ENCODE measurements around the gene CFI.

CFI gene

GRCh38 chr4:109821185-109821584, 19.4 kb upstream of the CFI start:
- FAIRE-seq, result no peak
- TF ChIP-seq POU2F2 (IDR thresholded peaks at IDR 0.05; ENCODE audit: low read depth, low read length), result no peak
- TF ChIP-seq PAX5 (IDR thresholded peaks at IDR 0.05; ENCODE audit: insufficient read depth, low read length, severe bottlenecking), result no peak
- no peak for TF ChIP-seq TAF1 (IDR thresholded peaks at IDR 0.05; ENCODE audit: low read depth, low read length)
- no peak for TF ChIP-seq SPI1 (IDR thresholded peaks at IDR 0.05; ENCODE audit: low read depth, low read length)
- TF ChIP-seq POLR2AphosphoS5 (IDR thresholded peaks at IDR 0.05; ENCODE audit: low read depth, low read length), result no peak
- TF ChIP-seq POLR2A (IDR thresholded peaks at IDR 0.05; ENCODE audit: low read depth, low read length), result no peak
- DNase-seq (ENCODE audit: insufficient read length, low spot score), result no peak

GRCh38 chr4:109820563-109820962, 18.8 kb upstream of the CFI start:
- TF ChIP-seq TAF1 (IDR thresholded peaks at IDR 0.05; ENCODE audit: low read depth, low read length) (no peak), SPI1 (IDR thresholded peaks at IDR 0.05; ENCODE audit: low read depth, low read length) (no peak), POU2F2 (IDR thresholded peaks at IDR 0.05; ENCODE audit: low read depth, low read length) (no peak), PAX5 (IDR thresholded peaks at IDR 0.05; ENCODE audit: insufficient read depth, low read length, severe bottlenecking) (no peak), POLR2A (IDR thresholded peaks at IDR 0.05; ENCODE audit: low read depth, low read length) (no peak), POLR2AphosphoS5 (IDR thresholded peaks at IDR 0.05; ENCODE audit: low read depth, low read length) (no peak)
- FAIRE-seq, result no peak
- no peak for DNase-seq (ENCODE audit: insufficient read length, low spot score)

DNA sequence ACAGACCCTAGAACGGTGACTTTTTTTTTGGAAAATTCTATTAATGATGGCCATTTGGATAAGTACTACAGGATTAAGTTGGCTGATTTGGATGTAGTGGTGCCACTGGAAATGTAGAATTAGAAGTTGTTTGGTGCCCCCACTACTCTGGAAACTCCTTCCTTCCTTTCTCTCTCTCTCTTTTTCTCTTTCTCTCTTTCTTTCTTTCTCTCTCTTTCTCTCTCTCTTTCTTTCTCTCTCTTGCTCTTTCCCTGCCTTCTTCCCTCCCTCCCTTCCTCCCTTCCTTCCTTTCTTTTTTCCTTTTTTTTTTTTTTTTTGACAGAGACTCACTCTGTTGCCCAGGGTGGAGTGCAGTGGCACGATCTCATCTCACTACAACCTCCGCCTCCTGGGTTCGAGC, 16.5 kb upstream of the CFI start:
- no peak for FAIRE-seq
- TF ChIP-seq PAX5 (IDR thresholded peaks at IDR 0.05; ENCODE audit: insufficient read depth, low read length, severe bottlenecking), result no peak
- no peak for DNase-seq (ENCODE audit: insufficient read length, low spot score)

DNA sequence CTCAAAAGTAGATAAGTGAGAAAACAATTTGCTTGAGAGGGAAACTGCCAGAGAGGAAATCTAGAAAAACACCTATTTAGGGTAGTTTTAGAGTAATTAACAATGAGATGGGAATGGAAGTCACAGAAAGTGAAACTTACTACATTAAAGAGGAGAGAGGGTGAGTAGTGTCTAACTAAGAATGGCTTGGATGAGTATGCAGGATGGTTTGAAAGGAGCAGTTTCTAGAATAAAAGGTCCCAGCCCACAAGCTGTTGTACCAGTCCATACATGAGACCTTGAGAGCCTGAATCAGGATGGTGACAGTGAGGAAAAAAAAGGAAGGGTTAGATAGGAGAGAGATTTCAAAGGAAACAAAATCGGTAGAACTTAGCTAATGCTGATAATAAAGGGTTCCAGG, 15.1 kb upstream of the CFI start:
- no peak for TF ChIP-seq POU2F2 (IDR thresholded peaks at IDR 0.05; ENCODE audit: low read depth, low read length)
- TF ChIP-seq SPI1 (IDR thresholded peaks at IDR 0.05; ENCODE audit: low read depth, low read length), result no peak
- no peak for TF ChIP-seq POLR2AphosphoS5 (IDR thresholded peaks at IDR 0.05; ENCODE audit: low read depth, low read length)
- TF ChIP-seq TAF1 (IDR thresholded peaks at IDR 0.05; ENCODE audit: low read depth, low read length), result no peak
- no peak for TF ChIP-seq POLR2A (IDR thresholded peaks at IDR 0.05; ENCODE audit: low read depth, low read length)
- no peak for TF ChIP-seq PAX5 (IDR thresholded peaks at IDR 0.05; ENCODE audit: insufficient read depth, low read length, severe bottlenecking)
- DNase-seq (ENCODE audit: insufficient read length, low spot score) (no peak), FAIRE-seq (no peak)

DNA sequence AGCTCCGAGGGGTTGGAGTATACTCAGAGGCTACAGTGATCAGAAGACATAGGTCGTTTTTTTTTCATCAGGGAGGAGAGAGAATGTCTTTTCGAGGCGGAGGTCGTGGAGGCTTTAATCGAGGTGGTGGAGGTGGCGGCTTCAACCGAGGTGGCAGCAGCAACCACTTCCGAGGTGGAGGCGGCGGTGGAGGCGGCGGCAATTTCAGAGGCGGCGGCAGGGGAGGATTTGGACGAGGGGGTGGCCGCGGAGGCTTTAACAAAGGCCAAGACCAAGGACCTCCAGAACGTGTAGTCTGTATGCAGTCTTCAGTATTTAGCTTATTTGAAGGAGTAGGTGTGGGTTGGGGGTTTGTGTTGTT, 14.3 kb upstream of the CFI start:
- TF ChIP-seq POU2F2 (IDR thresholded peaks at IDR 0.05; ENCODE audit: low read depth, low read length), result no peak
- TF ChIP-seq POLR2A (IDR thresholded peaks at IDR 0.05; ENCODE audit: low read depth, low read length), result no peak
- no peak for TF ChIP-seq PAX5 (IDR thresholded peaks at IDR 0.05; ENCODE audit: insufficient read depth, low read length, severe bottlenecking)
- no peak for TF ChIP-seq TAF1 (IDR thresholded peaks at IDR 0.05; ENCODE audit: low read depth, low read length)
- TF ChIP-seq SPI1 (IDR thresholded peaks at IDR 0.05; ENCODE audit: low read depth, low read length), result no peak
- no peak for TF ChIP-seq POLR2AphosphoS5 (IDR thresholded peaks at IDR 0.05; ENCODE audit: low read depth, low read length)
- peak; percentile 6 for DNase-seq (ENCODE audit: insufficient read length, low spot score)
- no peak for FAIRE-seq

DNA sequence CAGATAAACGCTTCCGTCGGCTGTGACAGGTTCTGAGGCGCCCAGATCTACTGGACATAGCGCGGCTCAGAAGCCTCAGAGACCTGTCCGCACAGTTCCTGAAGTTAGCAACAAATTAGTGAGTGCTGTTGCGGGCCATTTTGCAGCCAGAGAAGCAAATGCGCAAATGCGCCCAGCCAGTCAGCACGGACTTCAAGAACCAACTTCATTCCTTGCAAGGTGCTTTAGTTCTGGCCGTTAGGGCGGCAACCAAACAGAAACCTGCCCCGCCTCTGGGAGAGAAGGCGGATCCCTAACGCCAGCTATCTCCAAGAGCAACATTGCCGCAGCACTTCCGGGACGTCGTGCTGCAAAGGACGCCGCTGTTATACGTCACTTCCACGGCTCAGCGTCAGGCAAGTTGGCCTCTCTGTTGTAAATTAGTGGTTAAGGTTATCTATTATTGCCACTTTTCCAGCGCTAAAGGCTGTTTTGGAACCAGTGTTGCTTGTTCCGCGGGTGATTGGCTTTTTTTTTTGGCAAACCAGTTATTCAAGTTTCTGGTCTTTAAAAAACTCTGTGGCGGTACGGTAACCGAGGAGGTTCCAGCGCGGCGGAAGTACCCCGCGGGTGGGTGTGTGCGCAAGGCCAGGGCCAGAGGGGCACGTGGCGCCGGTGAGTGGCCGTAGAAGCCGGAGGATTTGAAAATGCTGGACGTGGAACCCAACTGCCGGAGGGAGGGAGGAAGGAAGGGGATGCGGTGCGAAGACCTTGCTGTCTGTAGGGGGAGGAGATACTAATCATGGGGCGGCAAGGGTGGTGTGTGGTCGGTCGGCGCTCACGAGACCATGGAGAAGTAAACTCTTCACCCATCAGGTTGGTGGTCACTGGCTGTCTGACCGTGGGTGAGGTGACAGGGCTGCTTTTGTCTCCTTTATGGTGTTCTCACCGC, 13.6 kb upstream of the CFI start, which contains the start of gene GAR1:
TSS of gene GAR1 (plus strand) at position 612 of the 931 bp plus-strand sequence. CDS start 403 bp downstream, outside the sequence.
- FAIRE-seq (peak; percentile 98), DNase-seq (ENCODE audit: insufficient read length, low spot score) (peak; percentile 69)
- TF ChIP-seq SPI1 (IDR thresholded peaks at IDR 0.05; ENCODE audit: low read depth, low read length) (no peak), POU2F2 (IDR thresholded peaks at IDR 0.05; ENCODE audit: low read depth, low read length) (no peak), POLR2A (IDR thresholded peaks at IDR 0.05; ENCODE audit: low read depth, low read length) (peak; percentile 83), TAF1 (IDR thresholded peaks at IDR 0.05; ENCODE audit: low read depth, low read length) (peak; percentile 65; the same call in 1 of the 2 replicates), POLR2AphosphoS5 (IDR thresholded peaks at IDR 0.05; ENCODE audit: low read depth, low read length) (peak; percentile 77), PAX5 (IDR thresholded peaks at IDR 0.05; ENCODE audit: insufficient read depth, low read length, severe bottlenecking) (no peak)

DNA sequence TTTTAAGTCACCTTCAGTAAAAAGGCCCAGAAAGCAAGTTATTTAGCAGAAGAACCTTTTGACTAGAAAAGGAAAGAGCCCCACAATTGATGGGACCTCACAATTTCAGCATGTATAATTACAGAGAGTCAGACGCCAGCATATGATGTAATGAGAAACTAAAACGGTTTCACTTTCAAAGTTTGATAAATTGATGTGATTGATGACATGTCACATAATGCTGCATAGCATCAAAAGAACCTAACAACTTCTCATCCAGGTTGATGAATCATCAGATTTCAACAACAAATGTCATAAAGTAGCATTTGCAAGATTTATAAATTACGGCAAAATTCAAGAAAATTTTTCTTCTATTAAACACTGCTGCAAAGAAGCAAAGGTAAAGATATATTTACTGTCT, 9.9 kb upstream of the CFI start:
- DNase-seq (ENCODE audit: insufficient read length, low spot score), result no peak
- TF ChIP-seq TAF1 (IDR thresholded peaks at IDR 0.05; ENCODE audit: low read depth, low read length), result no peak
- no peak for TF ChIP-seq PAX5 (IDR thresholded peaks at IDR 0.05; ENCODE audit: insufficient read depth, low read length, severe bottlenecking)
- TF ChIP-seq POLR2AphosphoS5 (IDR thresholded peaks at IDR 0.05; ENCODE audit: low read depth, low read length), result no peak
- TF ChIP-seq POLR2A (IDR thresholded peaks at IDR 0.05; ENCODE audit: low read depth, low read length), result no peak
- TF ChIP-seq POU2F2 (IDR thresholded peaks at IDR 0.05; ENCODE audit: low read depth, low read length), result no peak
- no peak for TF ChIP-seq SPI1 (IDR thresholded peaks at IDR 0.05; ENCODE audit: low read depth, low read length)
- FAIRE-seq, result no peak

DNA sequence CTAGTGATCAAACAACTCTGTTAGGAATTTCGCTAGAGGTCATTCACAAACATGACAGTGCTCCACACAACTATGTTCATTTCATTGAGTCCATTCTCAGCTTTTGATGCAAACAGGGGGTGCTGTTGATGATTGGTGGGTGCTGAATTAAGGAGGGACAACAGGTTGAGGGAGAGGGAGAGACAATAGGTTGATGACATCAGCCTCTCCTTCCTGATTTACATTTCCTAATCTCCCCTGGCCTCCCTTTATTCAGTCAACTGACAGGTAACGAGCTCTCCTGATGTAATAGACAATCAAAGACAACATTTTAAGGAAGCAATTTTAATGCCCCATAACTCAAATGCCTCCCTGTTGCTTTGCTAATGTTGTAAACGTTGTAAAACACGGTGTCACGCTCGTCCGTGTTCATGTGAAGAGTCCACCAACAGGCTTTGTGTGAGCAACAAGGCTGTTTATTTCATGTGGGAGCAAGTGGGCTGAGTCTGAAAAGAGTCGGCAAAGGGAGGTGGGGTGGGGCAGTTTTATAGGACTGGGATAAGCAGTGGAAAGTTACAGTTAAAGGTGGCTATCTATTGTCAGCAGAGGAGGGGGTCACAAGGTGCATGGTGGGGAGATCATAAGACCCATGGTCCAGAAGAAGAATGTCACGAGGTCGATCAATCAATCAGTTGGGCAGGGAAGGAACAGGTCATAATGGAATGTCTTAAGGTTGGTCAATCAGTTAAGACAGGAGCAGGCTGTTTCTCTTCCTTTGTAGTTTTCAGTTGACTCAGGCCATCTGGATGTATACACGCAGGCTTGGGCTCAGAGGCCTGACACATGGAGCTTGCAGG, 9.0 kb upstream of the CFI start:
- FAIRE-seq (no peak), DNase-seq (ENCODE audit: insufficient read length, low spot score) (no peak)

DNA sequence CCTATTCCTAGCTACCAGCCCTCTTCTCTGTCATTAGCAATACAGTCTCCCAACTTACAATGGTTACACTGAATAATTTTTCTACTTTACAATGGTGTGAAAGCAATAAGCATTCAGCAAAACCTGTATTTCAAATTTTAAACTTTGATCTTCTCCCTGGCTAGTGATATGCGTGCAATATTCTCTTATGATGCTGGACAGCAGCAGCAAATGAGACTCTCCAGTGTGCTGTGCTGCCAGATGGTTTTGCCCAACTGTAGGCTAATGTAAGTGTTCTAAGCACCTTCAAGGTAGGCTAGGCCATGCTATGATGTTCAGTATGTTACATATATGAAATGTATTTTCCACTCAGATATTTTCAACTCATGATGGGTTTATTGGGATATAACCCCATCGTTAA, 7.9 kb upstream of the CFI start:
- DNase-seq (ENCODE audit: insufficient read length, low spot score), result no peak
- FAIRE-seq, result no peak
- TF ChIP-seq POU2F2 (IDR thresholded peaks at IDR 0.05; ENCODE audit: low read depth, low read length), result no peak
- no peak for TF ChIP-seq SPI1 (IDR thresholded peaks at IDR 0.05; ENCODE audit: low read depth, low read length)
- TF ChIP-seq POLR2A (IDR thresholded peaks at IDR 0.05; ENCODE audit: low read depth, low read length), result no peak
- TF ChIP-seq PAX5 (IDR thresholded peaks at IDR 0.05; ENCODE audit: insufficient read depth, low read length, severe bottlenecking), result no peak
- TF ChIP-seq POLR2AphosphoS5 (IDR thresholded peaks at IDR 0.05; ENCODE audit: low read depth, low read length), result no peak
- TF ChIP-seq TAF1 (IDR thresholded peaks at IDR 0.05; ENCODE audit: low read depth, low read length), result no peak

More for the DNA sequence above, 9.0 kb upstream of the CFI start:
- no peak for TF ChIP-seq SPI1 (IDR thresholded peaks at IDR 0.05; ENCODE audit: low read depth, low read length)
- no peak for TF ChIP-seq POU2F2 (IDR thresholded peaks at IDR 0.05; ENCODE audit: low read depth, low read length)
- no peak for TF ChIP-seq TAF1 (IDR thresholded peaks at IDR 0.05; ENCODE audit: low read depth, low read length)
- no peak for TF ChIP-seq PAX5 (IDR thresholded peaks at IDR 0.05; ENCODE audit: insufficient read depth, low read length, severe bottlenecking)
- TF ChIP-seq POLR2A (IDR thresholded peaks at IDR 0.05; ENCODE audit: low read depth, low read length), result no peak
- TF ChIP-seq POLR2AphosphoS5 (IDR thresholded peaks at IDR 0.05; ENCODE audit: low read depth, low read length), result no peak
